K562 (cell line): Measurements from ENCODE around the gene CAB39. TPM values are rescaled to one million over a fixed set of nuclear protein-coding genes. Genes with fewer than 3 reads are reported as not detected.

Experiments used
- ATAC-seq: fragments of 200-7000 bp; cut with Tn5 transposase; 3 replicates; pipeline ENCODE4 v1.9.1; 2020; ENCODE audit warnings: moderate library complexity
- BruUV-seq: library from RNA; stranded (reverse); fragments of 400-500 nt; replicated peaks from 2 replicates; lab custom pipeline; 2021; lab: Mats Ljungman, UMichigan
- CTCF ChIA-PET: fragments of 300-600 bp; formaldehyde crosslinking; extraction: SDS; loops from one replicate; lab custom pipeline; 2021; ENCODE audit warnings: low intra/inter-chr PET ratio; lab: Yijun Ruan, JAX
- POLR2A ChIA-PET: fragments of 300-600, 350-650 bp; sonication (Branson Sonifier 250); formaldehyde crosslinking; extraction: SDS; loops from one replicate; lab custom pipeline; 2021; ENCODE audit warnings: antibody characterized with exemption, inconsistent platforms; lab: Yijun Ruan, JAX
- DNase-seq, 4 experiments: peaks; one replicate each; pipeline versions ENCODE4 v3.0.0 to v3.0.0-alpha.2; 2011 to 2018; ENCODE audit warnings: low spot score in 3 of 4, mixed read lengths in 3 of 4; ENCODE audit errors: extremely low read depth in 1 of 4
- FAIRE-seq: peaks from 2 replicates; lab custom pipeline; 2011; peaks lifted over from hg19 to GRCh38; lab: Jason Lieb, UNC
- H2AFZ ChIP-seq: 2 replicates; pipeline ENCODE4 v1.6.0; 2011; ENCODE audit warnings: low read depth, low read length, control low read depth, inconsistent platforms
- H3K27ac ChIP-seq: fragments of 200-600 bp; 3 replicates; pipeline ENCODE4 v1.8.0; 2011; ENCODE audit warnings: low read depth, mild to moderate bottlenecking, control low read depth, inconsistent platforms, low read length, moderate library complexity, mixed read lengths; ENCODE audit errors: extremely low read depth
- H3K27me3 ChIP-seq, 2 experiments: fragments of 300-600 bp in 1 of 2; 2 replicates in 1 of 2; 3 replicates in 1 of 2; pipeline versions ENCODE4 v1.6.0 to v1.8.0; 2011; ENCODE audit warnings: inconsistent platforms in 2 of 2, low read length in 2 of 2, mild to moderate bottlenecking in 1 of 2, mixed read lengths in 1 of 2, moderate library complexity in 1 of 2; ENCODE audit not compliant: control insufficient read depth in 2 of 2, insufficient read depth in 2 of 2
- H3K36me3 ChIP-seq: fragments of 300-600 bp; 3 replicates; pipeline ENCODE4 v1.8.0; 2011; ENCODE audit warnings: mild to moderate bottlenecking, low read length, inconsistent platforms; ENCODE audit not compliant: control insufficient read depth, insufficient read depth
- H3K4me1 ChIP-seq, 2 experiments: fragments of 200-600 bp in 1 of 2; replicated peaks in 1 of 2; 2 replicates in 1 of 2; 3 replicates in 1 of 2; pipeline versions ENCODE4 v1.5.1 to v1.8.0; 2011; ENCODE audit warnings: inconsistent platforms in 2 of 2, low read length in 2 of 2, mild to moderate bottlenecking in 1 of 2, mixed read lengths in 1 of 2, moderate library complexity in 1 of 2; ENCODE audit not compliant: control insufficient read depth in 2 of 2, insufficient read depth in 2 of 2
- H3K4me2 ChIP-seq: 2 replicates; pipeline ENCODE4 v1.6.1; 2011; ENCODE audit warnings: low read length, control low read depth, inconsistent platforms, mixed read lengths; ENCODE audit not compliant: insufficient read depth
- H3K4me3 ChIP-seq: fragments of 200-600 bp; sonication (generic), shearing (Covaris generic); 2 replicates; pipeline ENCODE4 v1.5.1; 2016; ENCODE audit warnings: control low read depth, inconsistent platforms
- H3K79me2 ChIP-seq: fragments of 200-600 bp; 3 replicates; pipeline ENCODE4 v1.8.0; 2011; ENCODE audit warnings: low read length, inconsistent platforms; ENCODE audit not compliant: control insufficient read depth, insufficient read depth
- H3K9ac ChIP-seq, 2 experiments: 2 replicates each; pipeline versions ENCODE4 v1.6.0 to v1.6.1; 2011; ENCODE audit warnings: low read depth in 2 of 2, low read length in 2 of 2, control low read depth in 1 of 2, inconsistent platforms in 1 of 2, mild to moderate bottlenecking in 1 of 2, mixed read lengths in 1 of 2; ENCODE audit not compliant: insufficient read depth in 1 of 2
- H3K9me1 ChIP-seq: one replicate; pipeline ENCODE4 v1.6.0; 2011; ENCODE audit warnings: inconsistent platforms, mild to moderate bottlenecking, low read length, moderate library complexity; ENCODE audit not compliant: control insufficient read depth, insufficient read depth
- H3K9me3 ChIP-seq: replicated peaks from 2 replicates; pipeline ENCODE4 v1.5.1; 2011; ENCODE audit warnings: low read depth, low read length, inconsistent platforms; ENCODE audit not compliant: control insufficient read depth, insufficient read depth
- H4K20me1 ChIP-seq: replicated peaks from 2 replicates; pipeline ENCODE4 v1.6.1; 2011; ENCODE audit warnings: low read length, inconsistent platforms, mixed read lengths; ENCODE audit not compliant: control insufficient read depth, insufficient read depth
- ATF7 ChIP-seq: fragments of 450-650 bp; IDR thresholded peaks from 2 replicates; pipeline ENCODE4 v1.7.1; 2014; ENCODE audit warnings: mild to moderate bottlenecking, moderate library complexity
- EHMT2 ChIP-seq: fragments of 450-650 bp; IDR thresholded peaks from 2 replicates; pipeline ENCODE4 v1.6.1; 2018; ENCODE audit warnings: antibody characterized with exemption
- EZH2 ChIP-seq: IDR thresholded peaks from 2 replicates; pipeline ENCODE4 v1.6.1; 2012; ENCODE audit warnings: low read depth, mild to moderate bottlenecking, inconsistent platforms, low read length, borderline replicate concordance
- FOXK2 ChIP-seq, 2 experiments: fragments of 450-650 bp; IDR thresholded peaks in 1 of 2; conservative IDR thresholded peaks in 1 of 2; 2 replicates each; pipeline ENCODE4 v1.6.1; 2016; ENCODE audit warnings: low read depth in 2 of 2, mild to moderate bottlenecking in 1 of 2
- JUN ChIP-seq, 2 experiments: sonication (generic) in 1 of 2; formaldehyde crosslinking in 1 of 2; IDR thresholded peaks; 2 replicates each; pipeline versions ENCODE4 v1.6.1 to v1.8.0; 2012 to 2022; ENCODE audit warnings: borderline replicate concordance in 2 of 2, mild to moderate bottlenecking in 2 of 2, improper control_type of control experiment in 1 of 2, low read depth in 1 of 2, low read length in 1 of 2, missing genetic modification reagents in 1 of 2
- NFIC ChIP-seq: fragments of 450-650 bp; IDR thresholded peaks from 2 replicates; pipeline ENCODE4 v1.6.1; 2017; ENCODE audit warnings: mild to moderate bottlenecking, inconsistent platforms
- NONO ChIP-seq, 2 experiments: fragments of 200-400 bp in 1 of 2; fragments of 450-650 bp in 1 of 2; formaldehyde crosslinking in 1 of 2; IDR thresholded peaks; 2 replicates each; pipeline ENCODE4 v1.6.1; 2017; ENCODE audit warnings: low read depth in 2 of 2, mild to moderate bottlenecking in 2 of 2, moderate library complexity in 2 of 2, low read length in 1 of 2
- PCBP1 ChIP-seq: fragments of 200-400 bp; formaldehyde crosslinking; IDR thresholded peaks from 2 replicates; pipeline ENCODE4 v1.6.1; 2018; ENCODE audit warnings: mild to moderate bottlenecking, low read depth, low read length; ENCODE audit not compliant: poor library complexity, severe bottlenecking
- POLR2G ChIP-seq: fragments of 200-400 bp; formaldehyde crosslinking; IDR thresholded peaks from 2 replicates; pipeline ENCODE4 v1.6.1; 2017; ENCODE audit warnings: low read depth, mild to moderate bottlenecking, antibody characterized with exemption, low read length, moderate library complexity
- WGBS: fragments of 100-300 bp; shearing (Covaris generic); methylation state at CpG from one replicate; pipeline ENCODE4 v1.1.6; 2016; ENCODE audit warnings: low coverage, mixed read lengths; ENCODE audit not compliant: insufficient coverage; ENCODE audit errors: missing lambda C conversion rate; 5-methylcytosine and 5-hydroxymethylcytosine counted together
- in situ Hi-C: fragments of 300-500 bp; cut with MboI; formaldehyde crosslinking; loops from 4 replicates; pipeline ENCODE4 v1.15.0; 2018; ENCODE audit warnings: inconsistent platforms, mixed read lengths
- intact Hi-C: fragments of 100-400 bp; cut with micrococcal nuclease; formaldehyde crosslinking; loops from 2 replicates; pipeline ENCODE4 v1.14.2; 2022
- polyA plus RNA-seq, 8 experiments: library from polyadenylated mRNA; depleted of rRNA in 4 of 8; stranded (reverse) in 5 of 8; unstranded in 3 of 8; fragments of >200 nt; fragmentation: Nextera tagmentation in 2 of 8; fragmentation: Illumina TruSeq in 1 of 8; extraction: Ambion mirVana in 2 of 8; extraction: Trizol in 1 of 8; gene quantifications; 2 replicates each; pipeline versions ENCODE4 v1.2.1 to v1.2.3, GENCODE V29; 2011 to 2014; ENCODE audit warnings: inconsistent platforms in 1 of 8, missing spikeins in 1 of 8
- total RNA-seq, 7 experiments: library from RNA; depleted of rRNA in 6 of 7; stranded (reverse); fragments of >200 nt in 6 of 7; fragmentation: Illumina TruSeq in 2 of 7; extraction: Trizol in 2 of 7; gene quantifications; 2 replicates each; pipeline versions ENCODE4 v1.2.1 to v1.2.3, GENCODE V29; 2011 to 2021; ENCODE audit warnings: low replicate concordance in 1 of 7
- TF ChIP-seq, protein P1 (sequence below): sonication (generic); formaldehyde crosslinking; IDR thresholded peaks from 2 replicates; pipeline ENCODE4 v1.8.1; 2023; ENCODE audit warnings: mild to moderate bottlenecking, missing genetic modification reagents
- TF ChIP-seq, protein P2 (sequence below): fragments of 450-650 bp; IDR thresholded peaks from 2 replicates; pipeline ENCODE4 v1.6.1; 2018; ENCODE audit not compliant: partially characterized antibody

Gene CAB39
- total and polyA plus RNA-seq, 9 of the 15 experiments (the other 6 are each of a cell fraction or from before 2014, with no cell fraction given) = 27.2 to 94.4 (median 70.1) TPM

DNA sequence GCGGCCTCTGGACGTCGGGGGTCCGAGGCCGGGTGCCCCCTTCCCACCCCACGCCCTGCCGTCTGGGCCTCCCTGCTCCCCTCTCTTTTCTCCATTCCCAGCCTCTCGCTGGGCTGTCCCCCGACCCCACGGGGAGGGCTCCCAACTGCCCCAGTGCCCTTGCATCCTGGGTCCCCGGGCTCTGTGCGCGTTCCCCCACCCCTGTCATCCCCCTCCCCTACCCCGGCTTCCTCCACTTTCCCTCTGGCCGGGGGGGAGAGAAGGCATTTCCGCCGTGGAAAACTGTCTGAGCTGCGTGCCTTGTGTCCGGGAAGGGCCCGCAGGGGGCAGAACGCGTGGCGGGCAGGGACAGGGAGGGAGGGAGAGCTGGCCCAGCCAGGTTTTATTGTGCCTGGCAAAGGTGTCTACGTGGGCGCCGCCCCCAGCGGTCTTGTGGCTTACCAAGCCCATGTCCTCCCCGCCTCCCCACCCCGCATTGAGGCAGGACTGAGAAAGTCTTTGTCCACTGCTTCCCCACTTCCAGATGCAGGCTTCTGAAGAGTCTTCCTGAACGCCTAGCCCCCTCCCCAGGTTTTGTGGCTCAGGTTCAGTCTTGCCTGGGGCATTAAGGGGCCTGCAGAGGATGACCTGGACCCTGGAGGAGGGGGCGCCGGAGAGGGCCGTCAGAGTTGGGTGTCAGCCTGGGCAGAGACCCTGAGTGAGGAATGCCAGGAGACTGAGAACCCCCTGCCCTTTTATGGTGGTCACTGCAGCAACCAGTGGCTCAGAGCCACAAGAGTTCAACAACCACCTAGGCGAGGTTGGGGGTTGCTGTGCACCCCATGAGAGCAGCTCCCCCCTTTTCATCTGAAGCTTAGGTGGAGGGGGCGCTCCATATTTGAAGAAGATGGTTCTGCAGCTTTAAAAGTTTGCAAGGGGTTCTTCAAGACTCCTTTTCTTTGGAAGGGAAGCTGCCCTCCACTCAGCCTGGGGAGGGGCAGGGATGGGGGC lies 153.4 kb downstream of the CAB39 start:
- peak overlapping the region in 1 of 2 experiments; percentile 74; a peak in 2 of 4 replicates for H3K9ac ChIP-seq
- H3K79me2 ChIP-seq = peaks cover 4% of the 10 kb centered on the region; the same call in 1 of the 3 replicates
- H3K9me3 ChIP-seq = no peaks in the 10 kb centered on the region
- intact Hi-C loops = no loop called here
- no TSS peak for BruUV-seq
- FAIRE-seq (no peak), ATAC-seq (no peak), DNase-seq (peak in 1 of 4 experiments; percentile 23)
- peaks cover 0 to 46% of the 10 kb centered on the region in 2 experiments; a peak in 3 of 5 replicates for H3K4me1 ChIP-seq
- no peak overlapping the region for H3K4me3 ChIP-seq
- ChIA-PET CTCF (no interaction called here), POLR2A (interaction anchor here (0.6 kb wide), 1 partner anchor 200 kb away, joined by 3 read pairs; no protein-coding TSS in a partner anchor)
- H2AFZ ChIP-seq = no peak overlapping the region
- H3K4me2 ChIP-seq = no peak overlapping the region
- in situ Hi-C loops = no loop called here
- H3K9me1 ChIP-seq = no peaks in the 10 kb centered on the region
- no peaks in the 10 kb centered on the region for H3K36me3 ChIP-seq
- 50% methylated on average over 3 of the region's 35 CpGs for WGBS
- H3K27me3 ChIP-seq = peaks cover 2 to 26% of the 10 kb centered on the region in 2 experiments; a peak in 3 of 5 replicates
- H3K27ac ChIP-seq = no peak overlapping the region
- H4K20me1 ChIP-seq = peaks cover 5% of the 10 kb centered on the region
- TF ChIP-seq JUN (IDR thresholded peaks at IDR 0.05; ENCODE audit: borderline replicate concordance, low read depth, low read length) (no peak), JUN (CRISPR knock-in tag; IDR thresholded peaks at IDR 0.05; ENCODE audit: borderline replicate concordance) (no peak), EZH2 (no peak), NONO (IDR thresholded peaks at IDR 0.05; ENCODE audit: low read depth in 2 of 2, low read length in 1 of 2) (peak in 1 of 2 experiments; percentile 89; a peak in 2 of 4 replicates), PCBP1 (peak; percentile 35), EHMT2 (no peak), FOXK2 (conservative IDR thresholded peaks at IDR 0.05 in 1 of 2, IDR thresholded peaks at IDR 0.05 in 1 of 2; ENCODE audit: low read depth in 2 of 2) (peak in 1 of 2 experiments; percentile 62; a peak in 1 of 4 replicates), POLR2G (0 out of 2 replicates have a peak, but pooled peaks have one; percentile 21), ATF7 (peak; percentile 75), NFIC (0 out of 2 replicates have a peak, but pooled peaks have one; percentile 5)
- TF ChIP-seq, protein P1, sequence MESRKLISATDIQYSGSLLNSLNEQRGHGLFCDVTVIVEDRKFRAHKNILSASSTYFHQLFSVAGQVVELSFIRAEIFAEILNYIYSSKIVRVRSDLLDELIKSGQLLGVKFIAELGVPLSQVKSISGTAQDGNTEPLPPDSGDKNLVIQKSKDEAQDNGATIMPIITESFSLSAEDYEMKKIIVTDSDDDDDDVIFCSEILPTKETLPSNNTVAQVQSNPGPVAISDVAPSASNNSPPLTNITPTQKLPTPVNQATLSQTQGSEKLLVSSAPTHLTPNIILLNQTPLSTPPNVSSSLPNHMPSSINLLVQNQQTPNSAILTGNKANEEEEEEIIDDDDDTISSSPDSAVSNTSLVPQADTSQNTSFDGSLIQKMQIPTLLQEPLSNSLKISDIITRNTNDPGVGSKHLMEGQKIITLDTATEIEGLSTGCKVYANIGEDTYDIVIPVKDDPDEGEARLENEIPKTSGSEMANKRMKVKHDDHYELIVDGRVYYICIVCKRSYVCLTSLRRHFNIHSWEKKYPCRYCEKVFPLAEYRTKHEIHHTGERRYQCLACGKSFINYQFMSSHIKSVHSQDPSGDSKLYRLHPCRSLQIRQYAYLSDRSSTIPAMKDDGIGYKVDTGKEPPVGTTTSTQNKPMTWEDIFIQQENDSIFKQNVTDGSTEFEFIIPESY = peak; percentile 79
- TF ChIP-seq, protein P2, sequence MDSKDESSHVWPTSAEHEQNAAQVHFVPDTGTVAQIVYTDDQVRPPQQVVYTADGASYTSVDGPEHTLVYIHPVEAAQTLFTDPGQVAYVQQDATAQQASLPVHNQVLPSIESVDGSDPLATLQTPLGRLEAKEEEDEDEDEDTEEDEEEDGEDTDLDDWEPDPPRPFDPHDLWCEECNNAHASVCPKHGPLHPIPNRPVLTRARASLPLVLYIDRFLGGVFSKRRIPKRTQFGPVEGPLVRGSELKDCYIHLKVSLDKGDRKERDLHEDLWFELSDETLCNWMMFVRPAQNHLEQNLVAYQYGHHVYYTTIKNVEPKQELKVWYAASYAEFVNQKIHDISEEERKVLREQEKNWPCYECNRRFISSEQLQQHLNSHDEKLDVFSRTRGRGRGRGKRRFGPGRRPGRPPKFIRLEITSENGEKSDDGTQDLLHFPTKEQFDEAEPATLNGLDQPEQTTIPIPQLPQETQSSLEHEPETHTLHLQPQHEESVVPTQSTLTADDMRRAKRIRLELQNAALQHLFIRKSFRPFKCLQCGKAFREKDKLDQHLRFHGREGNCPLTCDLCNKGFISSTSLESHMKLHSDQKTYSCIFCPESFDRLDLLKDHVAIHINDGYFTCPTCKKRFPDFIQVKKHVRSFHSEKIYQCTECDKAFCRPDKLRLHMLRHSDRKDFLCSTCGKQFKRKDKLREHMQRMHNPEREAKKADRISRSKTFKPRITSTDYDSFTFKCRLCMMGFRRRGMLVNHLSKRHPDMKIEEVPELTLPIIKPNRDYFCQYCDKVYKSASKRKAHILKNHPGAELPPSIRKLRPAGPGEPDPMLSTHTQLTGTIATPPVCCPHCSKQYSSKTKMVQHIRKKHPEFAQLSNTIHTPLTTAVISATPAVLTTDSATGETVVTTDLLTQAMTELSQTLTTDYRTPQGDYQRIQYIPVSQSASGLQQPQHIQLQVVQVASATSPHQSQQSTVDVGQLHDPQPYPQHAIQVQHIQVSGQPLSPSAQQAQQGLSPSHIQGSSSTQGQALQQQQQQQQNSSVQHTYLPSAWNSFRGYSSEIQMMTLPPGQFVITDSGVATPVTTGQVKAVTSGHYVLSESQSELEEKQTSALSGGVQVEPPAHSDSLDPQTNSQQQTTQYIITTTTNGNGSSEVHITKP = peak; percentile 98
